IMR-90 (cell line): ENCODE measurements around the gene MICU1. TPM values are rescaled to one million over a fixed set of nuclear protein-coding genes. Genes with fewer than 3 reads are reported as not detected.

Source experiments
- ATAC-seq: fragments of 200-7000 bp; cut with Tn5 transposase; 2 replicates; pipeline ENCODE4 v1.9.1; 2020; ENCODE audit warnings: low read depth, mild to moderate bottlenecking, moderate library complexity
- BruUV-seq: library from RNA; stranded (reverse); fragments of 400-500 nt; replicated peaks from 2 replicates; lab custom pipeline; 2021; lab: Mats Ljungman, UMichigan
- CTCF ChIA-PET: fragments of 300-600 bp; formaldehyde crosslinking; extraction: SDS; loops from one replicate; lab custom pipeline; 2021; ENCODE audit warnings: antibody characterized with exemption; lab: Yijun Ruan, JAX
- POLR2A ChIA-PET: fragments of 300-600 bp; sonication (Branson Sonifier 250); formaldehyde crosslinking; loops from one replicate; lab custom pipeline; 2022; ENCODE audit warnings: antibody characterized with exemption; ENCODE audit not compliant: unreplicated experiment; lab: Charles Lee
- DNase-seq: peaks from one replicate; pipeline ENCODE4 v3.0.0; 2013
- H2AFZ ChIP-seq: replicated peaks from 2 replicates; pipeline ENCODE3; 2013; ENCODE audit warnings: low read length, mild to moderate bottlenecking; ENCODE audit not compliant: poor library complexity
- H2AK5ac ChIP-seq: 2 replicates; pipeline ENCODE4 v1.6.1; 2013; ENCODE audit warnings: low read depth, low read length, inconsistent platforms
- H2AK9ac ChIP-seq: replicated peaks from 2 replicates; pipeline ENCODE3; 2013; ENCODE audit warnings: mild to moderate bottlenecking, low read depth, low read length, moderate library complexity; ENCODE audit not compliant: poor library complexity
- H2BK120ac ChIP-seq: 2 replicates; pipeline ENCODE4 v1.6.1; 2013; ENCODE audit warnings: low read depth, low read length, inconsistent platforms
- H2BK15ac ChIP-seq: 3 replicates; pipeline ENCODE4 v1.6.1; 2013; ENCODE audit warnings: low read depth, low read length, inconsistent platforms
- H2BK20ac ChIP-seq: 2 replicates; pipeline ENCODE4 v1.6.1; 2013; ENCODE audit warnings: low read depth, mild to moderate bottlenecking, inconsistent platforms, low read length, moderate library complexity
- H2BK5ac ChIP-seq: 2 replicates; pipeline ENCODE4 v1.6.1; 2013; ENCODE audit warnings: mild to moderate bottlenecking, low read depth, low read length, inconsistent platforms; ENCODE audit not compliant: poor library complexity, severe bottlenecking
- H3K14ac ChIP-seq: replicated peaks from 2 replicates; pipeline ENCODE4 v1.6.1; 2013; ENCODE audit warnings: low read depth, low read length, inconsistent platforms
- H3K18ac ChIP-seq: 2 replicates; pipeline ENCODE4 v1.6.1; 2013; ENCODE audit warnings: low read depth, low read length, control low read depth
- H3K23ac ChIP-seq: 2 replicates; pipeline ENCODE4 v1.6.1; 2013; ENCODE audit warnings: low read depth, low read length, inconsistent platforms
- H3K27ac ChIP-seq: 2 replicates; pipeline ENCODE4 v1.5.1; 2013; ENCODE audit warnings: mild to moderate bottlenecking, control low read depth, low read length; ENCODE audit not compliant: insufficient read depth
- H3K27me3 ChIP-seq: 2 replicates; pipeline ENCODE4 v1.6.1; 2013; ENCODE audit warnings: low read length; ENCODE audit not compliant: control insufficient read depth, insufficient read depth
- H3K36me3 ChIP-seq: 2 replicates; pipeline ENCODE4 v1.6.1; 2013; ENCODE audit warnings: low read length, mixed read lengths; ENCODE audit not compliant: control insufficient read depth, insufficient read depth
- H3K4ac ChIP-seq: 2 replicates; pipeline ENCODE4 v1.6.1; 2013; ENCODE audit warnings: low read depth, low read length, inconsistent platforms
- H3K4me1 ChIP-seq: 2 replicates; pipeline ENCODE4 v1.6.1; 2013; ENCODE audit warnings: low read length, mixed read lengths; ENCODE audit not compliant: control insufficient read depth, insufficient read depth
- H3K4me2 ChIP-seq: 2 replicates; pipeline ENCODE4 v1.6.1; 2013; ENCODE audit warnings: low read depth, mild to moderate bottlenecking, control low read depth, low read length, moderate library complexity
- H3K4me3 ChIP-seq: 2 replicates; pipeline ENCODE4 v1.5.1; 2013; ENCODE audit warnings: low read depth, mild to moderate bottlenecking, control low read depth, low read length, moderate library complexity; ENCODE audit not compliant: insufficient read depth
- H3K56ac ChIP-seq: 2 replicates; pipeline ENCODE4 v1.6.1; 2013; ENCODE audit warnings: low read length, inconsistent platforms; ENCODE audit not compliant: insufficient read depth; ENCODE audit errors: extremely low read depth
- H3K79me1 ChIP-seq, 2 experiments: 2 replicates each; pipeline ENCODE4 v1.6.1; 2013; ENCODE audit warnings: low read length in 2 of 2, inconsistent platforms in 1 of 2, low read depth in 1 of 2
- H3K9ac ChIP-seq: 2 replicates; pipeline ENCODE4 v1.6.1; 2013; ENCODE audit warnings: low read depth, low read length, control low read depth
- H3K9me1 ChIP-seq: 2 replicates; pipeline ENCODE4 v1.6.1; 2013; ENCODE audit warnings: low read length, inconsistent platforms; ENCODE audit not compliant: insufficient read depth
- H3K9me3 ChIP-seq: 2 replicates; pipeline ENCODE4 v1.6.1; 2013; ENCODE audit warnings: low read length; ENCODE audit not compliant: control insufficient read depth, insufficient read depth
- H4K20me1 ChIP-seq: 2 replicates; pipeline ENCODE4 v1.6.1; 2013; ENCODE audit warnings: low read length, inconsistent platforms; ENCODE audit not compliant: insufficient read depth
- H4K5ac ChIP-seq: 2 replicates; pipeline ENCODE4 v1.6.1; 2013; ENCODE audit warnings: mild to moderate bottlenecking, low read depth, low read length, control low read depth
- H4K8ac ChIP-seq, 2 experiments: 2 replicates each; pipeline ENCODE4 v1.6.1; 2013; ENCODE audit warnings: low read depth in 2 of 2, low read length in 2 of 2, control low read depth in 1 of 2, inconsistent platforms in 1 of 2
- H4K91ac ChIP-seq: 2 replicates; pipeline ENCODE4 v1.6.1; 2013; ENCODE audit warnings: low read depth, low read length, inconsistent platforms; ENCODE audit not compliant: insufficient read depth
- MAZ ChIP-seq: IDR thresholded peaks from 2 replicates; pipeline ENCODE4 v1.6.1; 2012; ENCODE audit warnings: low read depth, mild to moderate bottlenecking, low read length, improper control_type of control experiment, moderate library complexity, borderline replicate concordance
- NFE2L2 ChIP-seq: fragments of 150-350 bp; IDR thresholded peaks from 2 replicates; pipeline ENCODE4 v1.6.1; 2016; ENCODE audit warnings: low read depth, mild to moderate bottlenecking, low read length
- WGBS, 2 experiments: methylation state at CpG; one replicate each; pipeline versions ENCODE4 v1.1.5 to v1.1.7; 2013; ENCODE audit warnings: missing lambda C conversion rate in 2 of 2; ENCODE audit not compliant: insufficient read length in 1 of 2; ENCODE audit errors: extremely low coverage in 2 of 2; 5-methylcytosine and 5-hydroxymethylcytosine counted together
- dilution Hi-C: fragments of 300-500 bp; cut with HindIII; formaldehyde crosslinking; loops from one replicate; pipeline ENCODE4 v1.14.3; 2018; ENCODE audit warnings: low sequenced_read_pairs; ENCODE audit not compliant: unreplicated experiment
- in situ Hi-C: fragments of 300-500 bp; cut with MboI; formaldehyde crosslinking; loops from 3 replicates; pipeline ENCODE4 v1.14.3; 2019; ENCODE audit warnings: low sequenced_read_pairs, inconsistent platforms, mixed read lengths
- intact Hi-C: fragments of 100-400 bp; cut with micrococcal nuclease; formaldehyde crosslinking; loops from 2 replicates; pipeline ENCODE4 v1.10.0; 2022
- polyA plus RNA-seq, 3 experiments: library from polyadenylated mRNA; depleted of rRNA; stranded (reverse); fragments of >200 nt; gene quantifications; 2 replicates each; pipeline ENCODE4 v1.2.3, GENCODE V29; 2012; ENCODE audit warnings: low replicate concordance in 1 of 3
- total RNA-seq: library from RNA; depleted of rRNA; stranded (reverse); fragments of >200 nt; gene quantifications from 2 replicates; pipeline ENCODE4 v1.2.3, GENCODE V29; 2012

Gene MICU1
- total and polyA plus RNA-seq, 2 of the 4 experiments (the other 2 are of a cell fraction) = 43.6 to 44.7 TPM

DNA sequence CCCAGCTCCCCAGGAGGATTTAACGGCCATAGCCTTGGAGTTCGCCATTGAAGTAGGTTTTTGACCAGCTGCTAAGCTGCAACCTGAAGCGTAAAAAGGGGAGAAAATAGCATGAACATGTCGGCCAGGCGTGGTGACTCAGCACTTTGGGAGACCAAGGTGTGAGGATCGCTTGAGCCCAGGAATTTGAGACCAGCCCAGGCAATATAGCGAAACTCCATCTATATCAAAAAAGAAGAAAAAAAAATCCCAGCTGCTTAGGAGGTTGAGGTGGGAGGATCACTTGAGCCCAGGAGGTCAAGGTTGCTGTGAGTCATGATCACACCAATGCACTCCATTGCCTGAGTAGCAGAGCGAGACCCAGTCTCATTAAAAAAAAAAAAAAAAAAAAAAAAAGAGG, 33.8 kb upstream of the MICU1 start:
- H3K36me3 ChIP-seq = no peaks in the 10 kb centered on the region
- ChIA-PET POLR2A (no interaction called here), CTCF (interaction anchor here (0.6 kb wide), 1 partner anchor 16 kb away, joined by 4 read pairs; no protein-coding TSS in a partner anchor)
- no peak overlapping the region for H2AFZ ChIP-seq
- no peak overlapping the region for H3K4ac ChIP-seq
- H3K23ac ChIP-seq = no peak overlapping the region
- intact Hi-C loops = no loop called here
- no peak overlapping the region for H3K18ac ChIP-seq
- 0 out of 2 replicates have a peak, but pooled peaks cover 3% of the 10 kb centered on the region for H3K9me1 ChIP-seq
- TF ChIP-seq MAZ (no peak), NFE2L2 (peak; percentile 70)
- H2AK5ac ChIP-seq = no peak overlapping the region
- H3K9ac ChIP-seq = no peak overlapping the region
- dilution Hi-C loops = no loop called here
- in situ Hi-C loops = no loop called here
- H3K56ac ChIP-seq = no peak overlapping the region
- no peaks in the 10 kb centered on the region for H3K9me3 ChIP-seq
- H2AK9ac ChIP-seq = no peak overlapping the region
- WGBS, 2 experiments = 88% methylated on average over 2 of the region's 8 CpGs; no CpG with 5 or more reads in 1 of the 2 experiments
- no peak overlapping the region for H2BK5ac ChIP-seq
- no peak for ATAC-seq
- H3K27me3 ChIP-seq = no peaks in the 10 kb centered on the region
- no peaks in the 10 kb centered on the region for H4K20me1 ChIP-seq
- H2BK120ac ChIP-seq = no peak overlapping the region
- no peaks in the 10 kb centered on the region for H3K4me1 ChIP-seq
- no peak overlapping the region for H4K8ac ChIP-seq
- DNase-seq = no peak
- H3K4me3 ChIP-seq = no peak overlapping the region
- no peaks in the 10 kb centered on the region for H3K79me1 ChIP-seq
- no peak overlapping the region for H4K91ac ChIP-seq
- no peak overlapping the region for H4K5ac ChIP-seq
- no peak overlapping the region for H3K27ac ChIP-seq
- H2BK15ac ChIP-seq = no peak overlapping the region
- BruUV-seq = no TSS peak
- H3K4me2 ChIP-seq = no peak overlapping the region
- H3K14ac ChIP-seq = no peak overlapping the region
- H2BK20ac ChIP-seq = no peak overlapping the region
